ENCODE measurements around the gene NAPSA. TPM values are rescaled to one million over a fixed set of nuclear protein-coding genes. Genes with fewer than 3 reads are reported as not detected.

Gene NAPSA
- total and polyA plus RNA-seq, 2 experiments from 2014 or later, result 0.53 to 3.5 TPM

DNA sequence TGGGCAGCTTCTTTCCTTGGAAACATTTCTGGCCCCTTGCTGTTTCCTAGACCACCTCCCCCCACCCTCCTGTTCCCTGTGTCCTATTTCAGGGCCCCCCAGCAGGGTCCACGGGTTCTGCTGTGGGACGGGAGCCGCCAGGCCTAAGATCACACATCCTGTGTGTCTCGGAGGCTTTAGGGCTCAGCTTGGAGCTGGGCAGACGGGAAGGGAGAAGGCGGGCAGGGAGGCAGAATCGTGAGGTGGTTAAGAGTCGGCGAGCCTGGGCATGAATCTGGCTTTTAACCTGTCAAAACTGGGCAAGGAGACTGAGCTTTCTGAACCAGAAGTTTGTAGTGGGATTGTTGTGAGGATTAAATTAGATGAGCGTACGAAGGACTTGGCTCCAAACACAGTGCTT, 41.1 kb downstream of the NAPSA start:
- Histone ChIP-seq H3K27me3 (no peaks in the 10 kb centered on the region), H3K36me3 (peaks cover 9% of the 10 kb centered on the region), H3K27ac (no peak overlapping the region), H3K4me1 (ENCODE audit: low read depth) (peaks cover 20% of the 10 kb centered on the region), H3K9me3 (ENCODE audit: low read depth) (no peaks in the 10 kb centered on the region), H3K4me3 (no peak overlapping the region)
- DNase-seq (ENCODE audit: low read depth in 1 of 2, low spot score in 1 of 2), result no peak
- TF ChIP-seq, protein P1, sequence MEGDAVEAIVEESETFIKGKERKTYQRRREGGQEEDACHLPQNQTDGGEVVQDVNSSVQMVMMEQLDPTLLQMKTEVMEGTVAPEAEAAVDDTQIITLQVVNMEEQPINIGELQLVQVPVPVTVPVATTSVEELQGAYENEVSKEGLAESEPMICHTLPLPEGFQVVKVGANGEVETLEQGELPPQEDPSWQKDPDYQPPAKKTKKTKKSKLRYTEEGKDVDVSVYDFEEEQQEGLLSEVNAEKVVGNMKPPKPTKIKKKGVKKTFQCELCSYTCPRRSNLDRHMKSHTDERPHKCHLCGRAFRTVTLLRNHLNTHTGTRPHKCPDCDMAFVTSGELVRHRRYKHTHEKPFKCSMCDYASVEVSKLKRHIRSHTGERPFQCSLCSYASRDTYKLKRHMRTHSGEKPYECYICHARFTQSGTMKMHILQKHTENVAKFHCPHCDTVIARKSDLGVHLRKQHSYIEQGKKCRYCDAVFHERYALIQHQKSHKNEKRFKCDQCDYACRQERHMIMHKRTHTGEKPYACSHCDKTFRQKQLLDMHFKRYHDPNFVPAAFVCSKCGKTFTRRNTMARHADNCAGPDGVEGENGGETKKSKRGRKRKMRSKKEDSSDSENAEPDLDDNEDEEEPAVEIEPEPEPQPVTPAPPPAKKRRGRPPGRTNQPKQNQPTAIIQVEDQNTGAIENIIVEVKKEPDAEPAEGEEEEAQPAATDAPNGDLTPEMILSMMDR (IDR thresholded peaks at IDR 0.05; ENCODE audit: low read depth, low read length), result no peak

DNA sequence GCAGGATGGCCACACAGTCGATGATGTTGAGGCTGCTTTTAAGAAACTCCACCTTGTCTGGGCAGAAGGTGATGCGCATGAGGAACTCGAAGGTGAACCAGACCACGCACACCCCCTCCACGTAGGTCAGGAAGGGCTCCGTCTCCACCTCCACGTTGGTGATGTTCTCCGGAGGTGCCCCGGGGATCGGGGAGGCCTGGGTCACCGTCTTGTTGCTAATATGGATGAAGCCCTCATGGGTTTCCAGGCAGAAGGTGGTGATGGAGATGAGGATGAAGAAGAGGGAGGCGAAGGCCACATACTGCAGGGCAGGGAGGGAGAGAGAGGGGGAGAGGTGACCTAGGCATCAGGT, 41.7 kb downstream of the NAPSA start:
- H3K27me3 ChIP-seq, result no peaks in the 10 kb centered on the region
- no peak overlapping the region for H3K4me3 ChIP-seq
- peaks cover 20% of the 10 kb centered on the region for H3K4me1 ChIP-seq (ENCODE audit: low read depth)
- TF ChIP-seq, protein P1 (IDR thresholded peaks at IDR 0.05; ENCODE audit: low read depth, low read length), result no peak
- no peak overlapping the region for H3K27ac ChIP-seq
- peaks cover 9% of the 10 kb centered on the region for H3K36me3 ChIP-seq
- no peaks in the 10 kb centered on the region for H3K9me3 ChIP-seq (ENCODE audit: low read depth)
- DNase-seq (ENCODE audit: low read depth in 1 of 2, low spot score in 1 of 2), result no peak

DNA sequence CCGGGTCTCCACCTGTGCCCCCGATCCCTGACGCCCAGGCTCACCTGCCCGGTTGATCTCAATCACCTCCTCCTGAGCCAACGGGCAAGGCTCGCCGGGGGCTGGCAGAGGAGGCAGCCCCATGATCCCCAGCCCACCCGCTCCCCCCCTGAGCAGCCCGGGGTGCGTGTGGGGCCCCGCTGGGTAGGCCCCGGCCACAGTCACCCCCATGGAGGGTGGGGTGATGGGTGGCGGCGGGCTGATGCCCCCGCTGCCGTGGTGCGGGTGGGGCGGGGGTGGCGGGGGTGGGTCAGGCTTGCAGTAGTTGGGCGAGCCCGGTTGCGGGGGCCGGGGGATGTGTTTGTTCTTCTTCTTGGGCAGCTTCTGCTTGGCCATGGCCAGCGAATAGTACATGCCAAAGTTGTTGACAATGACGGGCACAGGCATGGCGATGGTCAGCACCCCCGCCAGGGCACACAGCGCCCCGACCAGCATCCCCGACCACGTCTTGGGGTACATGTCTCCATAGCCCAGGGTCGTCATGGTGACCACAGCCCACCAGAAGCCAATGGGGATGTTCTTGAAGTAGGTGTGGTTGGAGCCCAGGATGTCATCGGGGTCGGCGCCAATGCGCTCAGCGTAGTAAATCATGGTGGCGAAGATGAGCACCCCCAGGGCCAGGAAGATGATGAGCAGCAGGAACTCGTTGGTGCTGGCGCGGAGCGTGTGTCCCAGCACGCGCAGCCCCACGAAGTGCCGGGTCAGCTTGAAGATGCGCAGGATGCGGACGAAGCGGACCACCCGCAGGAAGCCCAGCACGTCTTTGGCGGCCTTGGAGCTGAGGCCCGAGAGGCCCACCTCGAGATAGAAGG, 42.3 kb downstream of the NAPSA start:
- TF ChIP-seq, protein P1 (IDR thresholded peaks at IDR 0.05; ENCODE audit: low read depth, low read length), result no peak
- peaks cover 9% of the 10 kb centered on the region for H3K36me3 ChIP-seq
- H3K9me3 ChIP-seq (ENCODE audit: low read depth), result no peaks in the 10 kb centered on the region
- no peak overlapping the region for H3K4me3 ChIP-seq
- peaks cover 20% of the 10 kb centered on the region for H3K4me1 ChIP-seq (ENCODE audit: low read depth)
- no peak for DNase-seq (ENCODE audit: low read depth in 1 of 2, low spot score in 1 of 2)
- H3K27me3 ChIP-seq, result no peaks in the 10 kb centered on the region
- H3K27ac ChIP-seq, result no peak overlapping the region

DNA sequence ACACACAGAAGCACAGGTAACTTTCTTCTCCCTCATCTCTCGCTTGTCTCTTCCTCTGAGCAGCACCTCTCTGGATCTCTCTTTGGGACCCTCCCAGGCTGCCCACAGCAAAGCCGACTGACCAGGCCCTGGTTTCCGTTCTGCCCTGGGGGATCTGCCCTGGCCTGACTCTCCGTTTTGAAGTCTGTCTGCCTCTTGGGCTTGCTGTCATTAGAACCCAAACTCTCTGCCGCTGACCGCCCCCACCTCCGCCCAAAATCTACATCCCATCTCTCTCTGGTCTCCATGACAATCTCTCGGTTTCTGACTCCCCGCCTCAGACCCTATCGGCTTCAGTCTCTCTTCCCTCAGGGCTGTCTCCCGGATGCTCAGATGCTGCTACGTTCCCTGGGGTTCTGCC, 43.2 kb downstream of the NAPSA start:
- Histone ChIP-seq H3K9me3 (ENCODE audit: low read depth) (no peaks in the 10 kb centered on the region), H3K27ac (no peak overlapping the region), H3K27me3 (no peaks in the 10 kb centered on the region), H3K4me3 (no peak overlapping the region), H3K4me1 (ENCODE audit: low read depth) (peaks cover 13% of the 10 kb centered on the region), H3K36me3 (peaks cover 9% of the 10 kb centered on the region)
- no peak for DNase-seq (ENCODE audit: low read depth in 1 of 2, low spot score in 1 of 2)
- TF ChIP-seq, protein P1 (IDR thresholded peaks at IDR 0.05; ENCODE audit: low read depth, low read length), result no peak

DNA sequence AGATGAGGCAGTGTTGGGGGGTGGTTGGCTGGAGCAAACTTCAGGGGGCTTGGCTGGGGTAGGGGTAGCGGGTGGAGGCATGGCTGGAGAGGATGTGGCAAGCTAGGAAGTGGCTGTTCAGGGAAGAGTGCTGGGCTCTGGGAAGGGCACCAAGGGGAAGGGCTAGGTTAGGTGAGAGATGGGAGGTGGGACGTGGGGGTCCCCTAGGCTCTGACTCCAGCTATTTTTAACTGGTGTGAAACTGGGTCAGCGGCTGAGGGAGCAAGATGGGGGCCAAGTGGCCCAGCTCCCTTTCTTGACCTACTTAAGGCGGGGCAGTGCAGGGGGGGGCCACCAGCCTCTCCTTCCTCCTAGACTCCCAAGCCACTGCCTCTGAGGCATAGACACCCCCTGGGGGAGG, 43.6 kb downstream of the NAPSA start:
- Histone ChIP-seq H3K4me1 (ENCODE audit: low read depth) (peaks cover 11% of the 10 kb centered on the region), H3K27me3 (no peaks in the 10 kb centered on the region), H3K36me3 (peaks cover 9% of the 10 kb centered on the region), H3K9me3 (ENCODE audit: low read depth) (no peaks in the 10 kb centered on the region), H3K4me3 (no peak overlapping the region), H3K27ac (no peak overlapping the region)
- TF ChIP-seq, protein P1 (IDR thresholded peaks at IDR 0.05; ENCODE audit: low read depth, low read length), result no peak
- no peak for DNase-seq (ENCODE audit: low read depth in 1 of 2, low spot score in 1 of 2)
